ENCODE data around the gene MICAL1. TPM values are rescaled to one million over a fixed set of nuclear protein-coding genes. Genes with fewer than 3 reads are reported as not detected.

The MICAL1 gene
- total RNA-seq, 3 donors from 2014 or later = 23.6 to 29.8 (median 25.5) TPM

GRCh38 chr6:109420751-109421150 lies 34.8 kb downstream of the MICAL1 start:
- DNase-seq (ENCODE audit: low spot score in 2 of 2) = no peak
- TF ChIP-seq, protein P1, sequence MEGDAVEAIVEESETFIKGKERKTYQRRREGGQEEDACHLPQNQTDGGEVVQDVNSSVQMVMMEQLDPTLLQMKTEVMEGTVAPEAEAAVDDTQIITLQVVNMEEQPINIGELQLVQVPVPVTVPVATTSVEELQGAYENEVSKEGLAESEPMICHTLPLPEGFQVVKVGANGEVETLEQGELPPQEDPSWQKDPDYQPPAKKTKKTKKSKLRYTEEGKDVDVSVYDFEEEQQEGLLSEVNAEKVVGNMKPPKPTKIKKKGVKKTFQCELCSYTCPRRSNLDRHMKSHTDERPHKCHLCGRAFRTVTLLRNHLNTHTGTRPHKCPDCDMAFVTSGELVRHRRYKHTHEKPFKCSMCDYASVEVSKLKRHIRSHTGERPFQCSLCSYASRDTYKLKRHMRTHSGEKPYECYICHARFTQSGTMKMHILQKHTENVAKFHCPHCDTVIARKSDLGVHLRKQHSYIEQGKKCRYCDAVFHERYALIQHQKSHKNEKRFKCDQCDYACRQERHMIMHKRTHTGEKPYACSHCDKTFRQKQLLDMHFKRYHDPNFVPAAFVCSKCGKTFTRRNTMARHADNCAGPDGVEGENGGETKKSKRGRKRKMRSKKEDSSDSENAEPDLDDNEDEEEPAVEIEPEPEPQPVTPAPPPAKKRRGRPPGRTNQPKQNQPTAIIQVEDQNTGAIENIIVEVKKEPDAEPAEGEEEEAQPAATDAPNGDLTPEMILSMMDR (IDR thresholded peaks at IDR 0.05) = no peak
- TF ChIP-seq POLR2A (IDR thresholded peaks at IDR 0.05) (no peak), POLR2AphosphoS5 (IDR thresholded peaks at IDR 0.05) (no peak)
- Histone ChIP-seq H3K4me3 (no peak overlapping the region), H3K4me1 (no peaks in the 10 kb centered on the region), H3K27ac (no peak overlapping the region), H3K36me3 (no peaks in the 10 kb centered on the region), H3K27me3 (no peaks in the 10 kb centered on the region), H3K9me3 (no peaks in the 10 kb centered on the region)
- intact Hi-C loops (cut with DNase I; ENCODE audit: low total_unique reads) = no loop called here

DNA sequence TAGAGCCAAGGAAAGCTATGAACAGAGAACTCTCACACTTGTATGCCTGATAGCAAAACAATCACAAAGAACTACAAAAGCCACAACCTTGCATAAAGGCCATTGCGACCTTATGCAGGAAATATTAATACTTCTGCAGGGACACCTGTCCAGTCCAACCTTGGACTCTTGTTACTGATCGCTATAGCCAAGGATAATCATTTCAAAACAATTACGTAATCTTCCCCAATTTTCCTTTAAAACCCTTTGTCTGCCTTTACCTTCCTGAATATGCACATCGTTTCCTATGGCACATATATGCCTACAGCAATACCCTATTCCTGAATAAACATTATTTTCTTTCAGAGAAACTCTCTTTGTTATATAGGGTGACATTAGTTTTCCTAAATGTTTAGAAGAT lies 37.9 kb downstream of the MICAL1 start:
- DNase-seq (ENCODE audit: low spot score in 2 of 2) = no peak
- Histone ChIP-seq H3K36me3 (no peaks in the 10 kb centered on the region), H3K4me1 (no peaks in the 10 kb centered on the region), H3K4me3 (no peak overlapping the region), H3K27ac (no peak overlapping the region), H3K27me3 (no peaks in the 10 kb centered on the region), H3K9me3 (no peaks in the 10 kb centered on the region)
- TF ChIP-seq POLR2A (IDR thresholded peaks at IDR 0.05) (no peak), POLR2AphosphoS5 (IDR thresholded peaks at IDR 0.05) (no peak)
- TF ChIP-seq, protein P1 (IDR thresholded peaks at IDR 0.05) = no peak
- intact Hi-C loops (cut with DNase I; ENCODE audit: low total_unique reads) = no loop called here

DNA sequence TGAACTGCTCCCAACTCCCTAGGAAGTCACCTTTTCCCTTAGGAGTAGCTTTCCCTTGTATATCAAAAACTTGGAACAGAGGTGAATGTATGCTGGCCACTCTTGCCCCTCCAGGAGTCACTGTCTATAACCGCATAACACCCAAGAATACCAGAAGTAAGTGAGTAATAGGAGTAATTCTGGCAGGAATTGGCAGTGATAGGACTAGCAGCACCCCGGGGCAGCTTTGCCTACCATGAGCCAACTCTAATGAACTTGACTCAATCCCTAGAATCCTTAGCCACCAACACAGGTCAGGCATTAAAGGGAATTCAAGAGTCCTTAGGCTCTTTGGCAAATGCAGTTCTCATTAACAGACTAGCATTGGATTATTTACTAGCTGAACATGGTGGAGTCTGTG lies 44.5 kb downstream of the MICAL1 start:
- no peaks in the 10 kb centered on the region for H3K4me1 ChIP-seq
- H3K27ac ChIP-seq = no peak overlapping the region
- no peak for DNase-seq (ENCODE audit: low spot score in 2 of 2)
- H3K9me3 ChIP-seq = peaks cover 0 to 4% of the 10 kb centered on the region in 2 donors
- no peaks in the 10 kb centered on the region for H3K27me3 ChIP-seq
- intact Hi-C loops (cut with DNase I; ENCODE audit: low total_unique reads) = no loop called here
- H3K4me3 ChIP-seq = no peak overlapping the region
- H3K36me3 ChIP-seq = no peaks in the 10 kb centered on the region
- TF ChIP-seq POLR2A (IDR thresholded peaks at IDR 0.05) = no peak
- TF ChIP-seq, protein P1 (IDR thresholded peaks at IDR 0.05) = no peak
- TF ChIP-seq POLR2AphosphoS5 (IDR thresholded peaks at IDR 0.05) = no peak

- H3K27me3 ChIP-seq = no peaks in the 10 kb centered on the region
- intact Hi-C loops (cut with DNase I; ENCODE audit: low total_unique reads) = no loop called here
- no peak for TF ChIP-seq POLR2A (IDR thresholded peaks at IDR 0.05)
- TF ChIP-seq, protein P1 (IDR thresholded peaks at IDR 0.05) = no peak
- no peak for TF ChIP-seq POLR2AphosphoS5 (IDR thresholded peaks at IDR 0.05)
- DNase-seq (ENCODE audit: low spot score in 2 of 2) = no peak
- no peak overlapping the region for H3K27ac ChIP-seq
- H3K4me1 ChIP-seq = no peaks in the 10 kb centered on the region
- no peaks in the 10 kb centered on the region for H3K36me3 ChIP-seq
- H3K9me3 ChIP-seq = no peaks in the 10 kb centered on the region
- H3K4me3 ChIP-seq = no peak overlapping the region
Measured at GRCh38 chr6:109406196-109406595, 49.4 kb downstream of the MICAL1 start.

- Histone ChIP-seq H3K4me3 (no peak overlapping the region), H3K36me3 (no peaks in the 10 kb centered on the region), H3K4me1 (no peaks in the 10 kb centered on the region), H3K9me3 (no peaks in the 10 kb centered on the region), H3K27ac (no peak overlapping the region), H3K27me3 (no peaks in the 10 kb centered on the region)
- intact Hi-C loops (cut with DNase I; ENCODE audit: low total_unique reads) = no loop called here
- TF ChIP-seq POLR2AphosphoS5 (IDR thresholded peaks at IDR 0.05) (no peak), POLR2A (IDR thresholded peaks at IDR 0.05) (no peak)
- TF ChIP-seq, protein P1 (IDR thresholded peaks at IDR 0.05) = no peak
- DNase-seq (ENCODE audit: low spot score in 2 of 2) = no peak
Measured at GRCh38 chr6:109397020-109397419, 58.6 kb downstream of the MICAL1 start.

All from breast epithelium (tissue), 4 donors.